Measurements from ENCODE around the gene KRT3.

- TF ChIP-seq CTCF (IDR thresholded peaks at IDR 0.05), result no peak
- no peak for TF ChIP-seq EZH2 (IDR thresholded peaks at IDR 0.05; ENCODE audit: borderline replicate concordance, insufficient read depth, low read depth, low read length, poor library complexity, severe bottlenecking)
Observed at GRCh38 chr12:52796839-52797528, 1.1 kb upstream of the KRT3 start.
